LHCN-M2 (cell line): ENCODE measurements around the gene CCDC88A. TPM values are rescaled to one million over a fixed set of nuclear protein-coding genes. Genes with fewer than 3 reads are reported as not detected.

Source experiments
- total RNA-seq: library from RNA; depleted of rRNA; stranded (reverse); fragments of >200 nt; gene quantifications from 2 replicates; pipeline ENCODE4 v1.2.3, GENCODE V29; 2014; rRNA removed

The CCDC88A gene
- total RNA-seq, 1 experiment from 2014 or later, result 77.1 TPM

Other genes with a start within 250 kb of the CCDC88A start
- gene CLHC1, start 187.6 kb downstream of the CCDC88A start, total RNA-seq, result 2.4 and 3.0 TPM in 2 replicates
- gene RPS27A, start 187.2 kb downstream of the CCDC88A start, total RNA-seq, result 812 and 1,153 TPM in 2 replicates
- 27.8 and 30.1 TPM in 2 replicates for gene MTIF2, start 150.6 kb downstream of the CCDC88A start, total RNA-seq
- gene CFAP36, start 99.9 kb upstream of the CCDC88A start, total RNA-seq, result 25.1 and 28.4 TPM in 2 replicates
- gene PPP4R3B, start 197.8 kb upstream of the CCDC88A start, total RNA-seq, result 36.8 and 42.7 TPM in 2 replicates